PC-9 (cell line): ENCODE measurements around the gene CHPF2.

Source experiments
- EZH2 ChIP-seq: fragments of 200-600 bp; sonication (generic); IDR thresholded peaks from 2 replicates; pipeline ENCODE4 v1.8.0; 2017; ENCODE audit warnings: antibody characterized with exemption, low read depth
- TF ChIP-seq, protein P1 (sequence below): fragments of 200-600 bp; sonication (generic); conservative IDR thresholded peaks from 2 replicates; pipeline ENCODE4 v1.6.1; 2017; ENCODE audit warnings: mixed run types, antibody characterized with exemption, mild to moderate bottlenecking, moderate library complexity

- TF ChIP-seq, protein P1, sequence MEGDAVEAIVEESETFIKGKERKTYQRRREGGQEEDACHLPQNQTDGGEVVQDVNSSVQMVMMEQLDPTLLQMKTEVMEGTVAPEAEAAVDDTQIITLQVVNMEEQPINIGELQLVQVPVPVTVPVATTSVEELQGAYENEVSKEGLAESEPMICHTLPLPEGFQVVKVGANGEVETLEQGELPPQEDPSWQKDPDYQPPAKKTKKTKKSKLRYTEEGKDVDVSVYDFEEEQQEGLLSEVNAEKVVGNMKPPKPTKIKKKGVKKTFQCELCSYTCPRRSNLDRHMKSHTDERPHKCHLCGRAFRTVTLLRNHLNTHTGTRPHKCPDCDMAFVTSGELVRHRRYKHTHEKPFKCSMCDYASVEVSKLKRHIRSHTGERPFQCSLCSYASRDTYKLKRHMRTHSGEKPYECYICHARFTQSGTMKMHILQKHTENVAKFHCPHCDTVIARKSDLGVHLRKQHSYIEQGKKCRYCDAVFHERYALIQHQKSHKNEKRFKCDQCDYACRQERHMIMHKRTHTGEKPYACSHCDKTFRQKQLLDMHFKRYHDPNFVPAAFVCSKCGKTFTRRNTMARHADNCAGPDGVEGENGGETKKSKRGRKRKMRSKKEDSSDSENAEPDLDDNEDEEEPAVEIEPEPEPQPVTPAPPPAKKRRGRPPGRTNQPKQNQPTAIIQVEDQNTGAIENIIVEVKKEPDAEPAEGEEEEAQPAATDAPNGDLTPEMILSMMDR, result no peak
- TF ChIP-seq EZH2, result no peak
These were observed 24.5 kb upstream of the CHPF2 start for GRCh38 chr7:151207804-151208203.
